Right renal pelvis (tissue), 4 donors: ENCODE data around the gene CDK17. TPM values are rescaled to one million over a fixed set of nuclear protein-coding genes. Genes with fewer than 3 reads are reported as not detected.
"Not testable (repeated sequence)": the region's sequence is repeated elsewhere in the genome, so short reads cannot be mapped to it uniquely, and the experiment has no call there.

Experiments
- DNase-seq, 4 donors: peaks; one replicate each; pipeline ENCODE4 v3.0.0-alpha.2; 2013; ENCODE audit warnings: low read depth in 4 of 4, low spot score in 3 of 4, missing footprints in 1 of 4
- polyA plus RNA-seq, 4 donors: library from polyadenylated mRNA; unstranded; fragments of 120-200 nt; gene quantifications; one replicate each; pipeline ENCODE4 v1.2.1, GENCODE V29; 2013; ENCODE audit not compliant: insufficient read length in 4 of 4

The CDK17 gene
- polyA plus RNA-seq: 10 to 100 TPM; 33.3 to 41.2 (median 40.3) TPM

DNA sequence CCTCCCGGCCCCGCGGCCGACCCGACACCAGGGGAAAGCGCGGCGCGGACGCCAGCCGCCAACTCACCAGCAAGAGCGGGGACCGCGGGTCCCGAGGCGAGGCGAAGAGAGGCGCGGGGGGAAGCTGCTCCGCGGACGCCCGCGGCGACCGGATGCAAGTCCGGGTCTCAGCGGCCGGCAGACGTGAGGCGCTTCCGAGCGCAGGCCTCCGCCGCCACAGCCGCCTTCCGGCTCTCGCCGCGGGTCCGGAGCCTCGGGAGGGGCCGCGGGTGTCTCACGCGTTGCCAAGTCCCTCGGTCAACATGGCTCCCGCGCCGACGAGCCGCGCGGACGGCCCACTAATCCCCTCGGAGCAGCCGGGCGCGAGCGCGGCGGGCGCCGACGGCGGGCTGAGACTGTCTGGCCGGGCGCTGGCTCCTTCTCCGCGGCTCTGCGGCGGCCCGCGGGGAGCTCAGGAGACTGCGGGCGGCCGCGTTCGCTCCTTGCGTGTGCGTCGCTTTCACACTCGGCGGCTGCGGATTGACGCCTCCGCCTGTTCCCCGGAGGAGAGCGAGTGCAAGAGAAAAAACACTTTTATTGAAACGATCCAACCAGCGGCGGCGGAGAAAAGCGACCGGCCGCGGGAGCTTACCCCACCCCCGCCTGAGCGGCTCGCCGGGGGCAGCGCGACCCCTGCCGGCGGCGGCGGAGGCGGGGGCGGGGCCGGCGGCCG lies at the start of gene CDK17:
CDK17 (minus strand) TSS at position 521 of the 712 bp plus-strand sequence. CDS start 65,603 bp downstream, outside the sequence.
- DNase-seq: peak; percentile 63 to 75 (median 71)

- DNase-seq: no peak
Observed at GRCh38 chr12:96448300-96448699, 48.1 kb upstream of the CDK17 start.

DNA sequence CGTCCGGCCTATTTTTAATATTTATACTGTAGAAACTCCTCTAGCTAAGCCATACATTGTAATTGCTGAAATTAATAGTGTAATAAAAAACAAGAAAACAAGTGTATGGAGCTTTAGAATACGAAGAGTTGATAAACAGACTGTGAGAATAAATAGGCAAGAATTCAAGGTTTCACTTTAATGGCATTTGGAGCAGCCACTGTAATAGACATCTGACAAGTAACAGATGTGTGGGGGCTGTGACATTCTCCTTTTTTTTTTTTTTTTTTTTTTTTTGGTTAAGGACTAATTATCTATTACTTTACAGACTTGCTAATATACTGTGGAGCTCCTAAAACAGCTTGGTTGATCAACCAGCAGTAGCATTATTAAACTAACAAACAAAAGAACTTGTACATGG lies 47.0 kb upstream of the CDK17 start:
- DNase-seq: no peak

GRCh38 chr12:96445691-96446583 lies 45.7 kb upstream of the CDK17 start:
- DNase-seq: peak in 1 of 4 donors; percentile 10

- no peak for DNase-seq
Observed at GRCh38 chr12:96444399-96444798, 44.2 kb upstream of the CDK17 start.

DNA sequence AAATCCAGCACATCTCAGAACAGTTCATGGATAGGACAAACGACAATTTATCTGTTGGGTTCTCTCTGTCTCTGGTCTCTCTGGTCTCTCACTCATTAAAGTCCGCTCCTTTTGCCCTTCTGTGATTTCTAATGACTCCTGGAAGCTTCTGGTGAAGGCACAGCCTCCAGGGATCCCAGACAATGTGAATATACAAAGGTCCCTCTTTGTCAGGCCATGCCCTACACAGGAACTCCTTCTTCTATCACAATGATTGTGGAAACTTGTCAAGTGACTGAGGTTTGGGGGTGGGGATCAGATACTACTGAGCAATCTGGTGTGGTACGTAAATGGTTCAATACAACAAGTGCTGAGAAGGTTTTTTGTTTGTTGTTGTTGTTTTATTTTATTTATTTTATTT lies 42.7 kb upstream of the CDK17 start:
- no peak for DNase-seq

DNA sequence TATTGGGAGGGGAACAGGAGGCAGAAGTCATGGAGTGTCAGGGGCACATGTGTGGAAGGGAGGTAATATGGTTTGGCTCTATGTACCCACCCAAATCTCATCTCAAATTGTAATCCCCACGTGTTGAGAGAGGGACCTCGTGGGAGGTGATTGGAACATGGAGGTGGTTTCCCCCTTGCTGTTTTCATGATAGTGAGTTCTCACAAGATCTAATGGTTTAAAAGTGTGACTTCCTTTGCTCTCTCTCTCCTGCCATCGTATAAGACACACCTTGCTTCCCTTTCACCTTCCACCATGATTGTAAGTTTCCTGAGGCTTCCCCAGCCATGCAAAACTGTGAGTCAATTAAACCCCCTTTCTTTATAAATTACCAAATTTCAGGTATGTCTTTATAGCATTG lies 41.6 kb upstream of the CDK17 start:
- DNase-seq: no peak

- DNase-seq: no peak
Observed at GRCh38 chr12:96438330-96438729, 38.1 kb upstream of the CDK17 start.

DNA sequence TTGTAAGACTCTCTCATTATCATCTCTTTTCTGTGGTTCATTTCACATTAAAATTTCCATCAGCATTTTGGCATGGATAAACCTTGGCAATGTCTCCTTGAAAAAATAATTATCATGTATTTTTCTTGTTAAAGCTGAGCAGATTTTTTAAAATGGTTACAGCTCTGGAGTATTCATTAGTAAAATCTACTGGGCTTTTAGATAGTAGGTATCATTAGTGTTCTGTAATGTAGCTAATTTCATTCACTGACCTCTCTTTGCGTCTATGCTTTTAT lies 36.9 kb upstream of the CDK17 start:
- no peak for DNase-seq

- no peak for DNase-seq
Observed at GRCh38 chr12:96436366-96437170, 36.3 kb upstream of the CDK17 start.

DNA sequence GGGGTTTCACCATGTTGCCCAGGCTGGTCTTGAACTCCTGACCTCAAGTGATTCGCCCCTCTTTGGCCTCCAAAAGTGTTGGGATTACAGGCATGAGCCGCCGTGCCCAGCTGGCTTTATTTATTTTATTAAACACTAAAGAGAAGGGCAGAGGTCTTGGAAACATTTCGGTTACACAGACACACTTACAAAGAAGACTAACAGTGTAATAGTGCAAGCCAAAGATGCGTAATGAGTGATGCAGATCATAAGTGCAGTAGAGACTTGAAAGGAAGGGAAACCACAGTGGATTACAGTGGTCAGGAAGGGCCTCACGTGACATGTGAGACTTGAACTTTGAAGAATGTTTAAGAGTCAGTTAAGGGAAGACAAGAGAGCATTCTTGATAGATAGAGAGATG lies 33.9 kb upstream of the CDK17 start:
- DNase-seq: no peak

DNA sequence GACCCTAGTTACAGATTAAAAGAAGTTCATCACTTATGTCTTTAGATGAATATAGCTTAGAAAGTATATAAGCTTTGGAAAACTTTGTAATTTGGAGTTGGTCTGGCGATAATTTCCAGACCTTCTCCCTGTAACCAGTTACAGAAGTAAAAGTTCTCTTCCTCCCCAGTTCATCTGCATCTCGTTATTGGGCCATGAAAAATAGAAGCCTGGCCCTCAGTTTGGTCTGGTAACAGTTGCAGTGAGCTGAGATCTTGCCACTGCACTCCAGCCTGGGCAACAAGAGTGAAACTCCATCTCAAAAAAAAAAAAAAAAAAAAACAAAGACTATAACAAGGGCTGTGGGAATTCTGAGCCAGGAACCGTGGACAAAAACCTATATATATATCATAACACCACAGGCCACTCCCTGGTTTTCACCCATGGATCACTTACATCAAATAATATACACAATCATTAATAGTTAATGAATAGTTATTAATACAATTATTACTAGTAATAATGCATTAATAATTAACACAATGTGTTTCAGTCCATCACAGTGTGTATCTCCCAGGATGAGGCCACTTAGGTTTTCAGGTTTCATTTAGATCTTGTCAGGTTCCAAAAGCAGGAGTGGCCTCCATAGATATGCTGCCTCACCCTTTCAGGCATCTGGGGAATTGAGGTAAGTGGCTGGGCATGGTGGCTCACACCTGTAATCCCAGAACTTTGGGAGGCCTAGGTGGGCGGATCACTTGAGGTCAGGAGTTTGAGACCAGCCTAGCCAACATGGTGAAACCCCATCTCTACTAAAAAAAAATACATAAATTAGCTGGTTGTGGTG lies 32.5 kb upstream of the CDK17 start:
- not testable (repeated sequence) for DNase-seq

- no peak for DNase-seq
Observed at GRCh38 chr12:96431067-96431466, 30.8 kb upstream of the CDK17 start.

DNA sequence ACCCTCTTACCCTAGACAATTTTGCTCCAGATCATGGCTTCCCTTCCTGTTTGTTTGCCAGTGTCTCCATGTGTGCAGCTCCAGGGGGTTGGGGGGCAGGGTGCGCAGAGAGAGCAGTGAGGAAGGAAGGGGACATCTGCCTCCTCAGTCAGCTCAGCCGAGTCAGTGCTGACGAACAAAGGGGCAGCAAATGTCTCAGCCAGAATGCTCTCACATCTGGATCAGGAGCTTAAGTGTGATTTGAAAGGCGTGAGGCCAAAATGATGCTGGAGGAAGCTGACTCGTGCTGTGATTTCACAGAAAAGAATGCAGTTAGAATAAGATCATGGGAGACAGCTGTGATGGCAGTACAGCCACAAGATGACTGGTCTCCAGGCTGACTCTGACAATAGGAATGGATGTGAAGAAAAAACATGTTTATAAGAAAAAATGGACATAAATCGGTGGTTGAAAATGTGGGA lies 27.1 kb upstream of the CDK17 start:
- peak in 1 of 4 donors; percentile 20 for DNase-seq

DNA sequence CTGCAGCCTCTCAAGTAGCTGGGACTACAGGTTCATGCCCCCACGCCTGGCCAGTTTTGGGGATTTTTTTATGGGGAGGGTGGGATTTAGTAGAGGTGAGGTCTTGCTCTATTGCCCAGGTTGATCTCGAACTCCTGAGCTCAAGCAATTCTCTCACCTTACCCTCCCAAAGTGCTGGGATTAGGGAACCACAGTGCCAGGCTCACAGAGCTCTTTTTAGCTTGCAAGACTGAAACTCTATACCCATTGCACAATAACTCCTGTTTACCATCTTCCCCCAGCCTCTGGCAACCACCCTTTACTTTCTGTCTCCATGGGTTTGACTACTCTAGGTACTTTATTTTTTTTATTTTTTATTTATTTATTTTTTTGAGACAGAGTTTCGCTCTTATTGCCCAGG lies 25.7 kb upstream of the CDK17 start:
- DNase-seq: no peak

DNA sequence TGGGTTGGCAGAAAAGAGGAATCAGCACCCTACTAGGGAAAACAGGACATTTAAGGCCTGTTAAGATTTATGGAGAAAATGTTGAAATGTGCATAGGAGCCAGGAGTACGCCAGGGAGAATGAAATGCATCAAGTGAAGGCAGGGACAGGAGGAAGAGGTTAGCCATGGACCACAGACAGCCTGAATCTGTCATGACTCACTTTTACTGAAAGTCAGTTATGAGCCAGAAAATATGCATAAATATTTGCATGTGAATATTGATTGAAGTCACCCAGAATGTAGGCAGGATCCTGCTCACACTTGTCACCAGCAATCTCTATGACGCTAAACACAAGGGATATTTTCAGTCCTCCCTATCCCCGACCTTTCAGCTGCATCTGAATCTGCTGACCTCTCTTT lies 25.1 kb upstream of the CDK17 start:
- DNase-seq: no peak

GRCh38 chr12:96424601-96425000 lies 24.4 kb upstream of the CDK17 start:
- no peak for DNase-seq

- DNase-seq: no peak
Observed at GRCh38 chr12:96422192-96422591, 22.0 kb upstream of the CDK17 start.

- DNase-seq: no peak
Observed at GRCh38 chr12:96421014-96421413, 20.8 kb upstream of the CDK17 start.

DNA sequence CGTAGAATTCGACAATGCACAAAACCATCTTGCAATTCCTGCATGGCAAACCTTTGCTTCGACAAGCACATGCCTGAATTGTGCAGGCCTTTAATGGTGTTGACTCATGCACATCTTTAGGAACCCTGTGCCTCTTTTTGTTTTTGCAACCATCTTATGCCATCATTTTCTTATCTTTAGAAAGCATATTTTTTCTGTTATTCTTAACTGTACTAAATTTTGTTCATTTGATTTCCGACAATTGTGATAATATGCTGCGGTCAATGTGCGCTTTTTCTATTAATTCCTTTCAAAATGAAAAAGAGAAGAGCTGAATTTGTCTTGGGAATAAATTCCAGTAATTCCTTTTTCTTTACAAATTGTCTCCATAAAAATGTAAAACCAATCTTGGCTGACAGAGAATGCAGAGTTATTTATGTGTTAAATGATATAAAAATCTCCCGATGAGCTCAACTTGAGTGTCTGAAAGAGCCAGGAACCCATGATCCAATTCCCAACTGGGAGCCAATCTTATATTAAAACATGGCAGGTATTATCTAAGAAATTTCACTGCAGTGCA lies 20.1 kb upstream of the CDK17 start:
- no peak for DNase-seq
